GM04503 (cell line): ENCODE results near the gene SCAP.
"Not testable (repeated sequence)": the region's sequence is repeated elsewhere in the genome, so short reads cannot be mapped to it uniquely, and the experiment has no call there.

Source experiments
- DNase-seq: peaks from one replicate; pipeline ENCODE4 v3.0.0-alpha.2; 2012; ENCODE audit warnings: low read depth

SCAP gene

GRCh38 chr3:47480267-47480666 is 4.5 kb upstream of the SCAP start:
- not testable (repeated sequence) for DNase-seq

- no peak for DNase-seq
Observed at GRCh38 chr3:47479826-47480160, 4.1 kb upstream of the SCAP start.

- DNase-seq, result no peak
Observed at GRCh38 chr3:47478022-47478421, 2.3 kb upstream of the SCAP start.

DNA sequence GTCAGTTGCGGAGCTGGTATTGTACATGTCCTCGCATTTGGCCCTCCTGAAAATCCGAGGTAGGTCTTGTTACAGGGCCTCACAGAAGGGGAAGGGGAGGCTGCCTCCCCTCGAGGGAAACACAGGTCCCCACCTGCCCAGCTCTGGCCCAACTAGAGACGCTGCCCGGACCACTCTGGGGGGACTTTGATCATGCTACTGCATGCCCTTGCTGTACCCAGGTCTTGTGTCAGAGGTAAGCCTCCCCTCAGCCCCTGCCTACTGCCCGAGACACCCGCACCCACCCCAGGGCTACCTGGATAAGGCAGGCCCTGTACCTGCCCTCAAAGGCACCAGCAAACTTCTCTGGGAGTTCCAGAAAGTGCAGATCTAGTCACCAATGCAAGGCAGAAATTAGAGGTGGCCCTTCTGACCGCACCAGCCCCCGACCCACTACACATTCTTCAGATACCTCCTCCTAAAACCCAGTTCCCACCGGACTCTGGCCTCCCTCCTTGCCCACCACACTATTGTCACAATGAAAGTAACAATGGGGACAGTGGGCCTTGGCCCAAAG is 981 bp upstream of the SCAP start:
- no peak for DNase-seq

GRCh38 chr3:47476330-47476626 is 537 bp upstream of the SCAP start:
- no peak for DNase-seq

GRCh38 chr3:47475029-47475569 is 642 bp downstream of the SCAP start:
- DNase-seq, result no peak

GRCh38 chr3:47473391-47473790 is 2.4 kb downstream of the SCAP start:
- DNase-seq, result no peak

DNA sequence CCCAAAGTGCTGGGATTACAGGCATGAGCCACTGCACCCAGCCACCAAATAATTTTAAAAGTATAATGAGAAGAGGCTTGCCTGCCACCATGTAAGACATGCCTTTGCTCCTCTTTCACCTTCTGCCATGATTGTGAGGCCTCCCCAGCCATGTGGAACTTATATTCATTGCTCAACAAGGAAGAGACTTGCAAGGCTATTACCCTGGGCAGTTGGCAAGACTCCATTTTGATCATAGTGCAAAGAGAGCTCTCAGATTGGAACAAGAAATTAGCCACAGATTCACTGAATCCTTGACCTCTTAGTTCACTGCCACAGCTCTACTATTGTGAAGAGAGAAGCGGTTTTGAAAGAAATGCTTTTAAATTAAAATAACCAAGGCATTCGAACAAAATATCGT is 6.1 kb downstream of the SCAP start:
- no peak for DNase-seq

DNA sequence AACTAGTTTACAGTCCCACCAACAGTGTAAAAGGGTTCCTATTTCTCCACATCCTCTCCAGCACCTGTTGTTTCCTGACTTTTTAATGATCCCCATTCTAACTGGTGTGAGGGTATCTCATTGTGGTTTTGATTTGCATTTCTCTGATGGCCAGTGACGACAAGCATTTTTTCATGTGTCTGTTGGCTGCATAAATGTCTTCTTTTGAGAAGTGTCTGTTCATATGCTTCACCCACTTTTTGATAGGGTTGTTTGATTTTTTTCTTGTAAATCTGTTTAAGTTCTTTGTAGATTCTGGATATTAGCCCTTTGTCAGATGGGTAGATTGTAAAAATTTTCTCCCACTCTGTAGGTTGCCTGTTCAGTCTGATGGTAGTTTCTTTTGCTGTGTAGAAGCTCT is 7.4 kb downstream of the SCAP start:
- DNase-seq, result not testable (repeated sequence)

DNA sequence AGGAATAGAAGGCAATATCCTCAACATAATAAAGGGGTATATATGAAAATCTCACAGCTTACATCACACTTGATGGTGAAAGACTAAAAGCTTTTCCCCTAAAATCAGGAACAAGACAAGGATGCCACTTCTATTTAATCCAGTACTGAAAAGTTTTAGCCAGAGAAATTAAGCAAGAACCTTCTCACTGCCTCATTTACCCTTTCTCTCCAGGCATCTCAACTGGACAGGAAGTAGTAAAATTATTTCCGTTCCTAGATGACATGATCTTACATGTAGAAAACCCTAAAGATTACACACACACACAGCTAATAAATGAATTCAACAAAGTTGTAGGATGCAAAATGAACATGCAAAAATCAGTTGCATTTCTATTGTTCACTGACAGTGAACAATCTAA is 11.2 kb downstream of the SCAP start:
- no peak for DNase-seq

DNA sequence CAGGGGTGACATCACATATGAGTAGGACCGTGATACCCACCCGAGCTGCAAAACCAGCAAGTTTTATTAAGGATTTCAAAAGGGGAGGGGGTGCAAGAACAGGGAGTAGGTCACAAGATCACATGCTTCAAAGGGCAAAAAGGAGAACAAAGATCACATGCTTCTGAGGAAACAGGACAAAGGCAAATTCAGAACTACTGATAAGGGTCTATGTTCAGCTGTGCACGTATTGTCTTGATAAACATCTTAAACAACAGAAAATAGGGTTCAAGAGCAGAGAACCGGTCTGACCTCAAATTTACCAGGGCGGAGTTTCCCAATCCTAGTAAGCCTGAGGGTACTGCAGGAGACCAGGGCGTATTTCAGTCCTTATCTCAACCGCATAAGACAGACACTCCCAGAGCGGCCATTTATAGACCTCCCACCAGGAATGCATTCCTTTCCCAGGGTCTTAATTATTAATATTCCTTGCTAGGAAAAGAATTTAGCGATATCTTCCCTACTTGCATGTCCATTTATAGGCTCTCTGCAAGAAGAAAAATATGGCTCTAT is 16.1 kb downstream of the SCAP start:
- not testable (repeated sequence) for DNase-seq

DNA sequence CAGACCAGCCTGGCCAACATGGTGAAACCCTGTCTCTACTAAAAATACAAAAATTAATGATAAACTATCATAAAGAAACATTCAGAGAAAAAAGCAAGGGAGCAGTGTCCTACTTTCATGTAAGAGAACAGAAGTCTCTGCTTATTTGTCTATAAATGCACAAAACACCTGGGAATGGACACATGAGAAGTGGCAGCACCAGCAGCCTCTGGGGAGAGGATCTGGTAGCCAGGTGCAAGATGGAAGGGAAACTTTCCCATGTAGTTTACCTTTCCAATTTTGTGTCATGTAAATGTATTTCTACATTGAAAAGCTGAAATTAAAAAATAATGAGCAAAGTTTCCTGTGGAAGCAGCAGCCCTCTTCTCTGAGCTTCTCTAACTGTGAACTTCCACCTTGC is 18.8 kb downstream of the SCAP start:
- no peak for DNase-seq

DNA sequence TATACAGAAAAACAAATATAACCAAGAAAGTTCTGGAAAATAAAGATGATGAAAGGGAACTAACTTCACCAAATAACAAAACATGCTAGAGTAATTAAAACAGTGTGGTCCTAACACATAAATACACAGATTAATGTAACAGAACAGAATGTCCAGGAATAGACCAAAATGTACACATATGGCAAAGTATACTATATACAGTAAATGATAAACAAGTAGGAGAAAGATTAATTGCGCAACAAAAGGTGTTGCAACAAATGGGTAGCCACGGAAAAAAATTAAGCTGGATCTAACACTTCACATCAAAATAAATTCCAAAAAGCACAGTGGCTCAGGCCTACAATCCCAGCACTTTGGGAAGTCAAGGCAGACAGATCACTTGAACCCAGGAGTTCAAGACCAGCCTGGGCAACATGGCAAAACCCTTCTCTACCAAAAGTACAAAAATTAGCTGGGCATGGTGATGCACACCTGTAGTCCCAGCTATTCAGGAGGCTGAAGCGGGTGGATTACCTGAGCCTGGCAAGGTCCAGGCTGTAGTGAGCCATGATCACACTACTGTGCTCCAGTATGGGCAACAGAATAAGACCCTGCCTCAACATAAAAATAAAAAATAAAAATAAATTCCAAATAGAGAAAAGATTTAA is 19.8 kb downstream of the SCAP start:
- DNase-seq, result no peak

- no peak for DNase-seq
Observed at GRCh38 chr3:47452453-47453215, 23.1 kb downstream of the SCAP start.

GRCh38 chr3:47444103-47444502 is 31.6 kb downstream of the SCAP start:
- DNase-seq, result no peak

GRCh38 chr3:47443611-47443995 is 32.1 kb downstream of the SCAP start:
- DNase-seq, result no peak

DNA sequence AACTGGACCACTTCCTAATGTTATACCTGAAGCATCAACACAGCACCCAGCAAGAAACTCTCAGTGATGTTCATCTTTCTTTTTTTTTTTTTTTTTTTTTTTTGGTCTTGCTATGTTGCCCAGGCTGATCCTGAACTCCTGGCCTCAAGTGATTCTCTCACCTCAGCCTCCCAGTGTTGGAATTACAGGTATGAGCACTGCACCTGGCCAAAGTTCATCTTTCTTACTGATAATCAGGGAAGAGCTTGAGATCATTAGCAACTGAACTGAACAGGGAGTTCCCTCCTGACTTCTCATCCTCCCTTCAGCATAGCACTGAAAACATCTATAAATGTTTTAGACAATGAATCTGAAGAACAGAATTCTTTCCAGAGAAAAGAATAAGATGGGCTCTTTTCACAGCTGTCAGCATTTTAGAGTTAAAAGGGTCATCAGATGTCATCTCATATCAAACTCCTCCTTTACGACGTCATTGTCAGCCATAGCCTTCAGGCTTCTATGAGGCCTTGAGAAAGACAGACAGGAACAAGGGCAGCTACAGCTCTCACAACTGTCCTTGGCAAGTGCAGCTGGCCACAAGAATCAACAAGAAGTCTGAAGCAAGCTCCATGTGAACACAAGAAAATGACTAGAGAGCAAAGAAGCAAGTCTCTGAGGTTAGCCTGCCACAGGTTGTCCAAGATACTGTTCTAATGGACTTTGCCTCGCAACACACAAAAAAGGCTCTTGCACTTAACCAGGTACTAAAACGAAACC is 33.8 kb downstream of the SCAP start:
- DNase-seq, result no peak

DNA sequence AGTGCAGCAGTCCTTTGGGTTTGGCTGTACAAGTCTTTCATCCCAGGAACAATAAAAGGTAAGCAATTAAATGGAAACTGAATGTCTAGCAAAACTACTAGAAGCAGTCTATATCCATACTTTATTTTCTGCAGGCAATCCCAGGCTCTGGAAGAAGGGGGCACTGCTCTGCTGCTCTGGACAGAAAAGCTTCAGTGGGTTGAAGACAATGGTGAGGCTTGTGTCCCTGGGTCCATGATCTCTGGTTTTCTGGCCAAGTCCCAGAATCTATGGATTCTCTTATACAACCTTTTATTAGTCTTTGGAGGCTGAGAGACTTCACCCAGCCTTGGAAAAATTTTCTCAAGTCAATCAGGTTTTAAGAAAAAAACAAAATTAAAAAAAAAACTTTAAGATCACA is 35.6 kb downstream of the SCAP start:
- no peak for DNase-seq

GRCh38 chr3:47436180-47436579 is 39.6 kb downstream of the SCAP start:
- no peak for DNase-seq

- no peak for DNase-seq
Observed at GRCh38 chr3:47434849-47435248, 40.9 kb downstream of the SCAP start.

DNA sequence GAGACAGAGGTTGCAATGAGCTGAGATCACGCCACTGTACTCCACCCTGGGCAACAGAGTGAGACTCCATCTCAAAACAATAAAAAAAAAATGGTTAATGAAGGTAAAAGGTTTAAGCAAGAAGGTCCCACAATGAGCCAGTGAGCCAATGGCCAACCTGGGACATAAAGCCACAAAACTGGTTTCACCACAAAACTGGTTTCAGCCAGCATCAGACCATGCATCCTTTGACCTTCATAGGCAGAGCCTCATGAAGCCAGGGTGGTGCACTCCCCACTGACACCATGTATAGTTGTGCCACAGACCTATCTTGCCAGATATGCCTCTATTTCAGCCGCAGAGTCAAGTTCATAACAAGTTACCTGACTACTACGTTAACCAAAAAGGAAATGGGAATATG is 41.9 kb downstream of the SCAP start:
- DNase-seq, result no peak

DNA sequence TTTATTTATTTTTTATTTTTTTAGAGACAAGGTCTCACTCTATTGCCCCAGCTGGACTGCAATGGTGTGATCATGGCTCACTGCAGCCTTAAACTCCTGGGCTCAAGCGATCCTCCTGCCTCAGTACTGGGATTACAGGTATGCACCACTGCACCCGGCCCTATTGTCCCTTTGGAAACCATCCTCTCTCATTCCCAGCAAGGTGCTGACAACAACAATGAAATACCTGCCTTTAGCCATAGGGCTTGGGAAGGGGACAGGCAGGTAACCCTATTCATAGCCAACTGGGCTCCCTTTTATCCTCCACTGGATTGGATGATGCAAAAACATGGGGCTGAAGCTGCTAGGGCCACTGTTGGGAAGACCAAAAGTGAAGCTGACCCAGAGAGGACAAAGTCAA is 43.1 kb downstream of the SCAP start:
- no peak for DNase-seq

DNA sequence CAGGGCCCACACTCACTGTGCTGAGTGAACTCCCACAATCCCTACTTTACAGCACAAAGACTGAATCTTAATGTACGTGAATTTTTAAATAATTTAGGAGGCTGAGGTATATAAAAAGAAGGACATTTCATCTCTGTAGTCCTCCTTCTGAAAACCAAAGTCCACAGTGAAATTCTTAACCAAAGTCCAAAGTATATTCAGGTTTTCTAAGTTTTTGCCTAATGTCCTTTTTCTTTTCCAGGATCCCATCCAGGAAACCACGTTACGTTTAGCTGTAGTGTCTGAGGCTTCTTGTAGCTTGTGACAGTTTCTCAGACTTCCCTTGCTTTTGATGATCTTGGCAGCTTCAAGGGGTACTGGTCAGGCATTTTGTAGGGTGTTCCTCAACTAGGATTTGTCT is 44.5 kb downstream of the SCAP start:
- no peak for DNase-seq
